Nephron progenitor cell (in vitro differentiated cells): ENCODE results near the gene TMEM120B.

ENCODE experiments used
- DNase-seq: peaks from one replicate; pipeline ENCODE4 v3.0.0; 2021
- H3K27ac Mint-ChIP-seq: 2 replicates; pipeline ENCODE4 v1.8.0; 2021; ENCODE audit warnings: mild to moderate bottlenecking, moderate library complexity, mixed read lengths
- H3K27me3 Mint-ChIP-seq: 2 replicates; pipeline ENCODE4 v1.8.0; 2021; ENCODE audit warnings: mild to moderate bottlenecking, low read depth, mixed read lengths; ENCODE audit not compliant: poor library complexity
- H3K36me3 Mint-ChIP-seq: 2 replicates; pipeline ENCODE4 v1.8.0; 2021; ENCODE audit warnings: low read depth, mixed read lengths
- H3K4me1 Mint-ChIP-seq: 2 replicates; pipeline ENCODE4 v1.8.0; 2021; ENCODE audit warnings: mixed read lengths
- H3K4me3 Mint-ChIP-seq: 2 replicates; pipeline ENCODE4 v1.8.0; 2021; ENCODE audit warnings: mild to moderate bottlenecking, moderate library complexity, mixed read lengths
- H3K9me3 Mint-ChIP-seq: 2 replicates; pipeline ENCODE4 v1.8.0; 2021; ENCODE audit warnings: mild to moderate bottlenecking, moderate library complexity, mixed read lengths
- TF ChIP-seq, protein P1 (sequence below): fragments of 200-600 bp; sonication (generic); IDR thresholded peaks from 2 replicates; pipeline ENCODE4 v1.5.0; 2021; ENCODE audit warnings: antibody characterized with exemption

TMEM120B gene

DNA sequence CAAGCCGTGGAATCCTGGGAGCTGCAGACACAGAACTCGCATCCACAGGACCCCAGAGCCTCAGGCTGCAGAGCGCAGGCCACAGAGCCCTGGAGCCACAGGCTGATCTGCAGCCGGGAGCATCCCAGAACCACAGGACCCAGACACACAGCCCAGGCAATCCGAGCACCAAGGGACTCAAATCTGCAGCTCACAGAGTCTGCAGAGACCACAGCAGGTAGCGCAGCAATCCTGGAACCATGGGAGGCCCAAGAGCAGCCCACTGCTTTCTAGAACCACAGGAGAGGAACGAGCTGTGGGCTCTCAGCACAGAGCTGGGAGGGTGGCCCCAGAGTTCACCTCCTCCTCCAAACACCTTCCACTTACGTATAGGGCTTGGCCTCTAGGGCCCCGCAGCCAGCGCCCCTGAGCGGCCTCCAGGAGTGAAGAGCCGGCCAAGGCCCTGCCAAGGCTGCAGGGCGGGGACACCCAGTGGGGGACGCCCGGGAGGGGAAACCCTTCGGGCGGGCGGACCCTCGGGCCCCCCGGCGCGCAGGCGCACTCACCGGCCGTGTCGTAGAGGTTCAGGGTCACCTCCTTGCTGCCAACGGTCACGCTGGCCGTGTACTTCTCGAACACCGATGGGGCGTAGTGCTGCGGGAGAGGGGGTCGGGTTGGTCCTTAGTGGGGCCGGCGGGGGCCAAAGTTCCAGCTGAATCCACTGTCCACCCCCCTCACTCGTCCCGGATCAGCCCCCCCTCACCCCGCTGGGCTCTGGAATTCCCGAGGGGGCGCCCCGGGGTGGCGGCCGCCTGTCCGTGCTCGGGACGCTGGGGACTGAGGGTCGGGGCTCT, 80.3 kb downstream of the TMEM120B start:
- TF ChIP-seq, protein P1, sequence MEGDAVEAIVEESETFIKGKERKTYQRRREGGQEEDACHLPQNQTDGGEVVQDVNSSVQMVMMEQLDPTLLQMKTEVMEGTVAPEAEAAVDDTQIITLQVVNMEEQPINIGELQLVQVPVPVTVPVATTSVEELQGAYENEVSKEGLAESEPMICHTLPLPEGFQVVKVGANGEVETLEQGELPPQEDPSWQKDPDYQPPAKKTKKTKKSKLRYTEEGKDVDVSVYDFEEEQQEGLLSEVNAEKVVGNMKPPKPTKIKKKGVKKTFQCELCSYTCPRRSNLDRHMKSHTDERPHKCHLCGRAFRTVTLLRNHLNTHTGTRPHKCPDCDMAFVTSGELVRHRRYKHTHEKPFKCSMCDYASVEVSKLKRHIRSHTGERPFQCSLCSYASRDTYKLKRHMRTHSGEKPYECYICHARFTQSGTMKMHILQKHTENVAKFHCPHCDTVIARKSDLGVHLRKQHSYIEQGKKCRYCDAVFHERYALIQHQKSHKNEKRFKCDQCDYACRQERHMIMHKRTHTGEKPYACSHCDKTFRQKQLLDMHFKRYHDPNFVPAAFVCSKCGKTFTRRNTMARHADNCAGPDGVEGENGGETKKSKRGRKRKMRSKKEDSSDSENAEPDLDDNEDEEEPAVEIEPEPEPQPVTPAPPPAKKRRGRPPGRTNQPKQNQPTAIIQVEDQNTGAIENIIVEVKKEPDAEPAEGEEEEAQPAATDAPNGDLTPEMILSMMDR, result no peak
- Mint-ChIP-seq H3K9me3 (no peaks in the 10 kb centered on the region), H3K36me3 (peaks cover 4% of the 10 kb centered on the region), H3K4me3 (peak overlapping the region; percentile 82), H3K27me3 (peaks cover 9% of the 10 kb centered on the region), H3K4me1 (peaks cover 71% of the 10 kb centered on the region), H3K27ac (no peak overlapping the region)
- peak; percentile 73 for DNase-seq

DNA sequence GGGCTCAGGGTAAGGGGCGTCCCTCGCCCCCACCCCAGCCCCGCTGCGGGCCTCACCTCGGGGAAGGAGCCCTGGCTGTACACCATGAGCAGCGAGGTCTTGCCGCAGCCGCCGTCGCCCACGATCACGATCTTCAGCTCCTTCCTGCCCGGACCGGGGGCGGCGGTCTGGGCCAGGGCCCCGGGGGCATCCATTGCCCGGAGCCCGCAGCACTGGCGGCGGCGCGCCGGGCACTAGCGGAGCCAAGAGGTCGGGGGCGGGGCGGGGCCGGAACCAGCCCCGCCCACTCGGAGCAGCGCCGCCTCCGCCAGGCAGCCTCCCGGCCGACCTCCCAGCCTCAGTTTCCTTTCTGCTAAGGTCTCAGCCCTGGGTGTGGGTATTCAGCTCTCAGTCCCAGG, 80.9 kb downstream of the TMEM120B start, which contains the start of gene RHOF:
RHOF (minus strand) TSS at position 249 of the 398 bp plus-strand sequence; CDS start at position 194, 55 bp downstream.
- Mint-ChIP-seq H3K27ac (peak within 1 kb of the TSS; percentile 96), H3K9me3 (no peaks in the 10 kb centered on the region), H3K4me1 (peaks cover 77% of the 10 kb centered on the region), H3K27me3 (peaks cover 9% of the 10 kb centered on the region), H3K36me3 (peaks cover 4% of the 10 kb centered on the region), H3K4me3 (peak within 1 kb of the TSS; percentile 82)
- TF ChIP-seq, protein P1, result no peak
- DNase-seq, result peak; percentile 64

DNA sequence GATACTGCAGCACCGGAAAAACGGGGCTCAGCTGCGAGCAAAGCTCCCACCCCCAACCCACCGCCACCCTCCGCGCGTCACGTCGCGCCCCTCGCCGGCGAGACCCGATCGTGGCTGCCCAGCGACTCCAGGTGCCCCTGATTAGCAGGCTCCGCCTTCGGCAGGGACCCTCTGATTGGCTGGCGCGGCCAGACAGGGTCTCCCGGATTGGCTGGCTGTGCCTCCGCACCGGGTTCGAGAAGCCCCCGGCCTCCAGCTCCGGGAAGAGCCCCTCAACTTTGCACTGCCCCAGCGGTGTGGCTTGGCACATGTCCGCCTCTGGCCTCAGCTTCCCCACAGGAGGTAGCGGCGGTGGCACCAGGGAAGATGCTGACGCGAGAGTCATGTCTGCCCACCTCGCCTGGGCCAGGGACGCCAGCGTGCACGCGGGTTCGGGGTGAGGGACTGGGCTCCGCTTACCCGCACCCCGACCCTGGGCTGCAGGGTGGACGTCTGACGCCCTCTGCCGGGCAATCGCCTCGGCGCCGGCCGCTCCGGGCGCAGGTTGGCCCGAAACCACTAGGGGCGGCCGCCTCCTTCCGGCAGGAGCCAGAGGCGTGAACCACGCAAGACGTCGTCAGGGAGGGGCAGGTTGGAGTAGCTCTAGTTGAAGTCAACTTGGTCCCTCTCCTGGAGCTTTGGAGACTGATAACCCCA, 81.4 kb downstream of the TMEM120B start:
- TF ChIP-seq, protein P1, result peak; percentile 99
- peaks cover 9% of the 10 kb centered on the region for H3K27me3 Mint-ChIP-seq
- peaks cover 83% of the 10 kb centered on the region for H3K4me1 Mint-ChIP-seq
- peaks cover 4% of the 10 kb centered on the region for H3K36me3 Mint-ChIP-seq
- H3K9me3 Mint-ChIP-seq, result no peaks in the 10 kb centered on the region
- H3K27ac Mint-ChIP-seq, result peak overlapping the region; percentile 96
- H3K4me3 Mint-ChIP-seq, result peak overlapping the region; percentile 75
- peak; percentile 91 for DNase-seq

DNA sequence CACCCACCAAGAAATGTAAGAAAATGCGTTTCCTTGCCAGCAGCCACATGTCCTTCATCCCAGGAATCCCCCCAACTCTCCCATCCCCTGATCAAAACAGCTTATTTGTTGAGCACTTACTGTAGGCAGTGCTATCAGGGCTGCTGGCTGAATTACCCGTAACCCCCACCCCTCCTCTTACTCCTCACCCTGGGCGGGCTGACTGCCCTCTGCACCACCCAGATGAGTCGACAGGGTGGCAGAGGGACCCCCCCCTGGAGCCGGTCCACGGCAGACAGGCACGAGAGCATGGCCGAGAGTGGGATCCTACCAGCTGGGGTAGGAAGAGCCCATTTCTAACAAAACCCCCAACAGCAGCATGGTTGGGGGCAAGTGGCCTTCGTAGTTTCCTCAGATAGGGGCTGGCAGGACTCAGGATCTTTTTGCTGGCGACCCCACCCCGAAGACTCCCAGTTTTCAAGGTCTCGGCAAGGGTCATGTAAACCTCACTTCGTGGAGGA, 82.0 kb downstream of the TMEM120B start:
- H3K36me3 Mint-ChIP-seq, result peaks cover 4% of the 10 kb centered on the region
- no peak for DNase-seq
- H3K27ac Mint-ChIP-seq, result peak overlapping the region; percentile 96
- peaks cover 9% of the 10 kb centered on the region for H3K27me3 Mint-ChIP-seq
- no peaks in the 10 kb centered on the region for H3K9me3 Mint-ChIP-seq
- TF ChIP-seq, protein P1, result no peak
- peaks cover 81% of the 10 kb centered on the region for H3K4me1 Mint-ChIP-seq
- peak overlapping the region; percentile 75 for H3K4me3 Mint-ChIP-seq

DNA sequence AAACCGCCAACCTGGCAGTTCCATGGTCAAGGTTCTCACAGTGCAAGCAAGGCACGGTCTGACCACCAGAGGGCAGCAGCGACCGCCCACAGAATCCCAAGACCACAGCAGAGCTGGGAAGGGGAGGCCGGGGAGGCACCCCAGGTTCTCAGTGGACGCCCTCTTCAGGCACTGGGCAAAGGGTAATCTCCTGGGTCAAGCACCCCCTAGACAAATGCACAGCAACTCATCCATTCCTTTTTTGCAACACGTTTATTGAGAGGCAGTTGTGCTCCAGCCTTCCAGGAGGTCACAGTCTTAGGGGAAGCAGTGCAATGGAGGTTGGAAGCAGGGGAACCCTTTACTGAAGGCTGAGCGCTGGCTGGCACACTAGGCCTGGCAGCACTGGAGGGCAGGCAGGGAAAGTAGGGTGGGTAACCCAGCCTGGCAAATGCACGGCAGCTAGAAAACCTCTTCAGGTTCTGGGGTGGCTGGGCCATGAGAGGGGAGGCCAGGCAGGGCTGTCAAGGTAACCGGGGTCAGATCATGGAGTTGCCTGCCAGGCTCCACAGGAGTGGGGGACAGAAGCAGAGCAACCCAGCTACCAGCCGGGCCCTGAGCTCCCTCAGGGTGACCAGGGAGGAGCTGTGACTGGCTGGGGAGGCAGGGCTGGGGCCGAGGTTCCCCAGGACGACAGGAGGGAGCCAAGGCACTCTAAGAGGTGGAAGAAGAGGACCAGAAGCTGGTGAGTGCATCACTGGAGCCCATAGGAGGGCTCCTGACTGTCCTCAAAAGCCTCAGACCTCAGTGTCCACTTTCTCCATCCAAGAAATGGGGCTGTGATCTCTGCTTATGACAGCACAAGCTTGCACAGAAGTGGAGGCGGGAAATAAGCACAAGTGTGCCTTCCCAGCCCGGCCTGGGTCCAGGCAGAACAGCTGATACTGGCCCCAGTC, 82.7 kb downstream of the TMEM120B start:
- TF ChIP-seq, protein P1, result peak; percentile 87
- Mint-ChIP-seq H3K4me3 (peak overlapping the region; percentile 75), H3K36me3 (peaks cover 4% of the 10 kb centered on the region), H3K9me3 (no peaks in the 10 kb centered on the region), H3K4me1 (peaks cover 74% of the 10 kb centered on the region), H3K27me3 (peaks cover 8% of the 10 kb centered on the region), H3K27ac (peak overlapping the region; percentile 81)
- DNase-seq, result peak; percentile 92
